ENCODE measurements around the gene ZNF587B. TPM values are rescaled to one million over a fixed set of nuclear protein-coding genes. Genes with fewer than 3 reads are reported as not detected.

Gene ZNF587B
- polyA plus RNA-seq, 2 of the 4 experiments (the other 2 are of a cell fraction), result 13.2 to 14.9 TPM

DNA sequence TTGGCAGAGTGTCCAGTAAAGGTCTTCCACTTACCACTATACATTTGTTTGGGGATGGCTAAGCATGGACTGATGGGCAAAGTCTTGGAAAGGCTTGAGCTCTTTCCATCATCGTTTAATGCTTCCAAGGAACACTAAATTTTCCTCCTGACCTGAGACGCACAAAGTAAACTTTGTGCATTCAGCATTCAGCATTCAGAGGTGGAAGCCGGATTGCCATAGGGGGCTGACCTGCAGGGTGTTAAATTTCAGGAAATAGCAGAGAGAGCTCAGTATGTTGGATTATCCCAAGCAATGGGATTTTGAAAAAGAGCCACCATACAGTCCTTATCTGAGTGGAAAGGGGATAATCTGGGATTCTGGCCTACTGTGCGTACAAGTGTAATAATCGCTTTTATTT, 29.4 kb upstream of the ZNF587B start:
- TF ChIP-seq ZSCAN20 (CRISPR knock-in tag; IDR thresholded peaks at IDR 0.05) (no peak), NFE2L2 (conservative IDR thresholded peaks at IDR 0.05; ENCODE audit: low read length) (no peak), HOXA7 (CRISPR knock-in tag; IDR thresholded peaks at IDR 0.05) (no peak), MYC (IDR thresholded peaks at IDR 0.05; ENCODE audit: borderline replicate concordance, low read length) (no peak), KDM1A (IDR thresholded peaks at IDR 0.05; ENCODE audit: low read depth) (no peak), EHMT2 (IDR thresholded peaks at IDR 0.05; ENCODE audit: low read depth) (no peak), MAZ (IDR thresholded peaks at IDR 0.05; ENCODE audit: borderline replicate concordance, low read depth, low read length) (no peak), PHF8 (IDR thresholded peaks at IDR 0.05; ENCODE audit: borderline replicate concordance, low read depth) (no peak), HOXB5 (CRISPR knock-in tag; IDR thresholded peaks at IDR 0.05) (no peak), NR3C1 (IDR thresholded peaks at IDR 0.05) (no peak), POLR2A (IDR thresholded peaks at IDR 0.05; ENCODE audit: low read length) (no peak)
- TF ChIP-seq, protein P1, sequence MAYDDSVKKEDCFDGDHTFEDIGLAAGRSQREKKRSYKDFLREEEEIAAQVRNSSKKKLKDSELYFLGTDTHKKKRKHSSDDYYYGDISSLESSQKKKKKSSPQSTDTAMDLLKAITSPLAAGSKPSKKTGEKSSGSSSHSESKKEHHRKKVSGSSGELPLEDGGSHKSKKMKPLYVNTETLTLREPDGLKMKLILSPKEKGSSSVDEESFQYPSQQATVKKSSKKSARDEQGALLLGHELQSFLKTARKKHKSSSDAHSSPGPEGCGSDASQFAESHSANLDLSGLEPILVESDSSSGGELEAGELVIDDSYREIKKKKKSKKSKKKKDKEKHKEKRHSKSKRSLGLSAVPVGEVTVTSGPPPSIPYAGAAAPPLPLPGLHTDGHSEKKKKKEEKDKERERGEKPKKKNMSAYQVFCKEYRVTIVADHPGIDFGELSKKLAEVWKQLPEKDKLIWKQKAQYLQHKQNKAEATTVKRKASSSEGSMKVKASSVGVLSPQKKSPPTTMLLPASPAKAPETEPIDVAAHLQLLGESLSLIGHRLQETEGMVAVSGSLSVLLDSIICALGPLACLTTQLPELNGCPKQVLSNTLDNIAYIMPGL (CRISPR knock-in tag; IDR thresholded peaks at IDR 0.05; ENCODE audit: borderline replicate concordance), result no peak
- TF ChIP-seq, protein P2, sequence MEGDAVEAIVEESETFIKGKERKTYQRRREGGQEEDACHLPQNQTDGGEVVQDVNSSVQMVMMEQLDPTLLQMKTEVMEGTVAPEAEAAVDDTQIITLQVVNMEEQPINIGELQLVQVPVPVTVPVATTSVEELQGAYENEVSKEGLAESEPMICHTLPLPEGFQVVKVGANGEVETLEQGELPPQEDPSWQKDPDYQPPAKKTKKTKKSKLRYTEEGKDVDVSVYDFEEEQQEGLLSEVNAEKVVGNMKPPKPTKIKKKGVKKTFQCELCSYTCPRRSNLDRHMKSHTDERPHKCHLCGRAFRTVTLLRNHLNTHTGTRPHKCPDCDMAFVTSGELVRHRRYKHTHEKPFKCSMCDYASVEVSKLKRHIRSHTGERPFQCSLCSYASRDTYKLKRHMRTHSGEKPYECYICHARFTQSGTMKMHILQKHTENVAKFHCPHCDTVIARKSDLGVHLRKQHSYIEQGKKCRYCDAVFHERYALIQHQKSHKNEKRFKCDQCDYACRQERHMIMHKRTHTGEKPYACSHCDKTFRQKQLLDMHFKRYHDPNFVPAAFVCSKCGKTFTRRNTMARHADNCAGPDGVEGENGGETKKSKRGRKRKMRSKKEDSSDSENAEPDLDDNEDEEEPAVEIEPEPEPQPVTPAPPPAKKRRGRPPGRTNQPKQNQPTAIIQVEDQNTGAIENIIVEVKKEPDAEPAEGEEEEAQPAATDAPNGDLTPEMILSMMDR (IDR thresholded peaks at IDR 0.05), result no peak
- DNase-seq (ENCODE audit: low read depth in 1 of 2, low spot score in 1 of 2) (no peak), ATAC-seq (no peak), FAIRE-seq (no peak)
- no peak overlapping the region for H3K4me3 ChIP-seq
- POLR2A ChIA-PET, result no interaction called here
- H3K4me1 ChIP-seq, result no peaks in the 10 kb centered on the region
- CTCF ChIA-PET, result no interaction called here
- no peak overlapping the region for H3K4me2 ChIP-seq
- 95% methylated on average over 5 of the region's 5 CpGs for WGBS (ENCODE audit: missing lambda C conversion rate)
- H3K27ac ChIP-seq, result no peak overlapping the region
- peaks cover 76% of the 10 kb centered on the region for H3K9me3 ChIP-seq

DNA sequence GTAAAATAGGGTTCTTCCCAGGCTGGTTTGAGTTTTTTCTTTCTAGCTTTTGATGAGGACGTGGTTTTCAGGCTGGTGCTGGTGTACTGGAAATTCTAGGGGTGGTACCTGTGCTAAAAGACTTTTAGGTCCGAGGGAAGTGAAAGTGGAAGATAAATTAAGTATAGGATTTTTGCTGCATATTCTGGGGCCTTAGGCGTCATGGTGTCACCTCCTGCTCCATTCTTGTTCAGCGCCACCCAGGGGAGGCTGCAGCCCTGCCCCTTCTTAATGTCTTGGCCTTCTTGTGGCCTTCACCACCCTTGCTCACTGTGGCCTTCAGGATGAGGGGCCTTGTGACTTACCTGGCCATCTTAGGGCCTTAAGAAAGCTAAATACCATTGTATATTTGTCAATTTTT, 27.8 kb upstream of the ZNF587B start:
- no peak for ATAC-seq
- 97% methylated on average over 4 of the region's 4 CpGs for WGBS (ENCODE audit: missing lambda C conversion rate)
- H3K4me3 ChIP-seq, result no peak overlapping the region
- no peak for DNase-seq (ENCODE audit: low read depth in 1 of 2, low spot score in 1 of 2)
- no peak for FAIRE-seq
- peaks cover 78% of the 10 kb centered on the region for H3K9me3 ChIP-seq
- no peak overlapping the region for H3K27ac ChIP-seq
- H3K4me1 ChIP-seq, result no peaks in the 10 kb centered on the region
- POLR2A ChIA-PET, result no interaction called here
- TF ChIP-seq, protein P3, sequence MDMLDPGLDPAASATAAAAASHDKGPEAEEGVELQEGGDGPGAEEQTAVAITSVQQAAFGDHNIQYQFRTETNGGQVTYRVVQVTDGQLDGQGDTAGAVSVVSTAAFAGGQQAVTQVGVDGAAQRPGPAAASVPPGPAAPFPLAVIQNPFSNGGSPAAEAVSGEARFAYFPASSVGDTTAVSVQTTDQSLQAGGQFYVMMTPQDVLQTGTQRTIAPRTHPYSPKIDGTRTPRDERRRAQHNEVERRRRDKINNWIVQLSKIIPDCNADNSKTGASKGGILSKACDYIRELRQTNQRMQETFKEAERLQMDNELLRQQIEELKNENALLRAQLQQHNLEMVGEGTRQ (IDR thresholded peaks at IDR 0.05), result no peak
- no peak for TF ChIP-seq HOXB5 (CRISPR knock-in tag; IDR thresholded peaks at IDR 0.05)
- TF ChIP-seq KDM1A (IDR thresholded peaks at IDR 0.05; ENCODE audit: low read depth), result no peak
- no peak for TF ChIP-seq JUNB (IDR thresholded peaks at IDR 0.05)
- no peak for TF ChIP-seq RFX5 (IDR thresholded peaks at IDR 0.05)
- TF ChIP-seq, protein P4, sequence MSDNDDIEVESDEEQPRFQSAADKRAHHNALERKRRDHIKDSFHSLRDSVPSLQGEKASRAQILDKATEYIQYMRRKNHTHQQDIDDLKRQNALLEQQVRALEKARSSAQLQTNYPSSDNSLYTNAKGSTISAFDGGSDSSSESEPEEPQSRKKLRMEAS (IDR thresholded peaks at IDR 0.05), result no peak
- no peak for TF ChIP-seq FOXS1 (CRISPR knock-in tag; IDR thresholded peaks at IDR 0.05)
- TF ChIP-seq HOXB13 (CRISPR knock-in tag; IDR thresholded peaks at IDR 0.05; ENCODE audit: low read depth), result no peak
- no peak for TF ChIP-seq ZSCAN20 (CRISPR knock-in tag; IDR thresholded peaks at IDR 0.05)
- TF ChIP-seq, protein P5, sequence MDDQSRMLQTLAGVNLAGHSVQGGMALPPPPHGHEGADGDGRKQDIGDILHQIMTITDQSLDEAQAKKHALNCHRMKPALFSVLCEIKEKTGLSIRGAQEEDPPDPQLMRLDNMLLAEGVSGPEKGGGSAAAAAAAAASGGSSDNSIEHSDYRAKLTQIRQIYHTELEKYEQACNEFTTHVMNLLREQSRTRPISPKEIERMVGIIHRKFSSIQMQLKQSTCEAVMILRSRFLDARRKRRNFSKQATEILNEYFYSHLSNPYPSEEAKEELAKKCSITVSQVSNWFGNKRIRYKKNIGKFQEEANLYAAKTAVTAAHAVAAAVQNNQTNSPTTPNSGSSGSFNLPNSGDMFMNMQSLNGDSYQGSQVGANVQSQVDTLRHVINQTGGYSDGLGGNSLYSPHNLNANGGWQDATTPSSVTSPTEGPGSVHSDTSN (IDR thresholded peaks at IDR 0.05), result no peak
- no peak for TF ChIP-seq MYC (IDR thresholded peaks at IDR 0.05; ENCODE audit: borderline replicate concordance, low read length)
- no peak for TF ChIP-seq RCOR1 (IDR thresholded peaks at IDR 0.05; ENCODE audit: low read depth, low read length)
- TF ChIP-seq FOSL2 (IDR thresholded peaks at IDR 0.05), result no peak
- no peak for TF ChIP-seq FOSL2 (CRISPR knock-in tag; IDR thresholded peaks at IDR 0.05)
- TF ChIP-seq, protein P6, sequence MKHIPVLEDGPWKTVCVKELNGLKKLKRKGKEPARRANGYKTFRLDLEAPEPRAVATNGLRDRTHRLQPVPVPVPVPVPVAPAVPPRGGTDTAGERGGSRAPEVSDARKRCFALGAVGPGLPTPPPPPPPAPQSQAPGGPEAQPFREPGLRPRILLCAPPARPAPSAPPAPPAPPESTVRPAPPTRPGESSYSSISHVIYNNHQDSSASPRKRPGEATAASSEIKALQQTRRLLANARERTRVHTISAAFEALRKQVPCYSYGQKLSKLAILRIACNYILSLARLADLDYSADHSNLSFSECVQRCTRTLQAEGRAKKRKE (CRISPR knock-in tag; IDR thresholded peaks at IDR 0.05; ENCODE audit: low read depth), result no peak
- TF ChIP-seq, protein P7, sequence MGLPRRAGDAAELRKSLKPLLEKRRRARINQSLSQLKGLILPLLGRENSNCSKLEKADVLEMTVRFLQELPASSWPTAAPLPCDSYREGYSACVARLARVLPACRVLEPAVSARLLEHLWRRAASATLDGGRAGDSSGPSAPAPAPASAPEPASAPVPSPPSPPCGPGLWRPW (IDR thresholded peaks at IDR 0.05), result no peak
- TF ChIP-seq POLR2AphosphoS2 (conservative IDR thresholded peaks at IDR 0.05; ENCODE audit: low read length), result no peak
- TF ChIP-seq, protein P8, sequence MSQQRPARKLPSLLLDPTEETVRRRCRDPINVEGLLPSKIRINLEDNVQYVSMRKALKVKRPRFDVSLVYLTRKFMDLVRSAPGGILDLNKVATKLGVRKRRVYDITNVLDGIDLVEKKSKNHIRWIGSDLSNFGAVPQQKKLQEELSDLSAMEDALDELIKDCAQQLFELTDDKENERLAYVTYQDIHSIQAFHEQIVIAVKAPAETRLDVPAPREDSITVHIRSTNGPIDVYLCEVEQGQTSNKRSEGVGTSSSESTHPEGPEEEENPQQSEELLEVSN (IDR thresholded peaks at IDR 0.05; ENCODE audit: borderline replicate concordance, low read depth), result no peak
- no peak for TF ChIP-seq TFCP2L1 (CRISPR knock-in tag; IDR thresholded peaks at IDR 0.05)
- CTCF ChIA-PET, result no interaction called here
- no peak overlapping the region for H3K4me2 ChIP-seq

Data from A549 (cell line).